ENCODE measurements around the gene DHODH. TPM values are rescaled to one million over a fixed set of nuclear protein-coding genes. Genes with fewer than 3 reads are reported as not detected.

DHODH gene
- total and polyA plus RNA-seq, 2 experiments from 2014 or later: 10.7 to 15.1 TPM

DNA sequence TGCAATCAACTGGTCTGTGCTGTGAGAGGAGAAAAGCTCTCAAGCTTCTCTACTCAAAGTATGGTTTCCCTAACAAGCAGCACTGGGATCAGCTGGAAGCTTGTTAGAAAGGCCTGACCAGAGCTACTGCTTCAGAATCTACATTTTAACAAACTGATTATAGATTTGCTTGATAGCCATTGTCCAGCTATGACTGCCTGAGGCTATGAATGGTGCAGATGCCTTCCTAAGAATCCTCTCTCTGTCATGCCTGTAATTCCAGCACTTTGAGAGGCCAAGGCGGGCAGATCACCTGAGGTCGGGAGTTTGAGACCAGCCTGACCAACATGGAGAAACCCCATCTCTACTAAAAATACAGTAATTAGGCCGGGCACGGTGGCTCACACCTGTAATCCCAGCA, 37.0 kb upstream of the DHODH start (continued):
- TF ChIP-seq, protein P1, sequence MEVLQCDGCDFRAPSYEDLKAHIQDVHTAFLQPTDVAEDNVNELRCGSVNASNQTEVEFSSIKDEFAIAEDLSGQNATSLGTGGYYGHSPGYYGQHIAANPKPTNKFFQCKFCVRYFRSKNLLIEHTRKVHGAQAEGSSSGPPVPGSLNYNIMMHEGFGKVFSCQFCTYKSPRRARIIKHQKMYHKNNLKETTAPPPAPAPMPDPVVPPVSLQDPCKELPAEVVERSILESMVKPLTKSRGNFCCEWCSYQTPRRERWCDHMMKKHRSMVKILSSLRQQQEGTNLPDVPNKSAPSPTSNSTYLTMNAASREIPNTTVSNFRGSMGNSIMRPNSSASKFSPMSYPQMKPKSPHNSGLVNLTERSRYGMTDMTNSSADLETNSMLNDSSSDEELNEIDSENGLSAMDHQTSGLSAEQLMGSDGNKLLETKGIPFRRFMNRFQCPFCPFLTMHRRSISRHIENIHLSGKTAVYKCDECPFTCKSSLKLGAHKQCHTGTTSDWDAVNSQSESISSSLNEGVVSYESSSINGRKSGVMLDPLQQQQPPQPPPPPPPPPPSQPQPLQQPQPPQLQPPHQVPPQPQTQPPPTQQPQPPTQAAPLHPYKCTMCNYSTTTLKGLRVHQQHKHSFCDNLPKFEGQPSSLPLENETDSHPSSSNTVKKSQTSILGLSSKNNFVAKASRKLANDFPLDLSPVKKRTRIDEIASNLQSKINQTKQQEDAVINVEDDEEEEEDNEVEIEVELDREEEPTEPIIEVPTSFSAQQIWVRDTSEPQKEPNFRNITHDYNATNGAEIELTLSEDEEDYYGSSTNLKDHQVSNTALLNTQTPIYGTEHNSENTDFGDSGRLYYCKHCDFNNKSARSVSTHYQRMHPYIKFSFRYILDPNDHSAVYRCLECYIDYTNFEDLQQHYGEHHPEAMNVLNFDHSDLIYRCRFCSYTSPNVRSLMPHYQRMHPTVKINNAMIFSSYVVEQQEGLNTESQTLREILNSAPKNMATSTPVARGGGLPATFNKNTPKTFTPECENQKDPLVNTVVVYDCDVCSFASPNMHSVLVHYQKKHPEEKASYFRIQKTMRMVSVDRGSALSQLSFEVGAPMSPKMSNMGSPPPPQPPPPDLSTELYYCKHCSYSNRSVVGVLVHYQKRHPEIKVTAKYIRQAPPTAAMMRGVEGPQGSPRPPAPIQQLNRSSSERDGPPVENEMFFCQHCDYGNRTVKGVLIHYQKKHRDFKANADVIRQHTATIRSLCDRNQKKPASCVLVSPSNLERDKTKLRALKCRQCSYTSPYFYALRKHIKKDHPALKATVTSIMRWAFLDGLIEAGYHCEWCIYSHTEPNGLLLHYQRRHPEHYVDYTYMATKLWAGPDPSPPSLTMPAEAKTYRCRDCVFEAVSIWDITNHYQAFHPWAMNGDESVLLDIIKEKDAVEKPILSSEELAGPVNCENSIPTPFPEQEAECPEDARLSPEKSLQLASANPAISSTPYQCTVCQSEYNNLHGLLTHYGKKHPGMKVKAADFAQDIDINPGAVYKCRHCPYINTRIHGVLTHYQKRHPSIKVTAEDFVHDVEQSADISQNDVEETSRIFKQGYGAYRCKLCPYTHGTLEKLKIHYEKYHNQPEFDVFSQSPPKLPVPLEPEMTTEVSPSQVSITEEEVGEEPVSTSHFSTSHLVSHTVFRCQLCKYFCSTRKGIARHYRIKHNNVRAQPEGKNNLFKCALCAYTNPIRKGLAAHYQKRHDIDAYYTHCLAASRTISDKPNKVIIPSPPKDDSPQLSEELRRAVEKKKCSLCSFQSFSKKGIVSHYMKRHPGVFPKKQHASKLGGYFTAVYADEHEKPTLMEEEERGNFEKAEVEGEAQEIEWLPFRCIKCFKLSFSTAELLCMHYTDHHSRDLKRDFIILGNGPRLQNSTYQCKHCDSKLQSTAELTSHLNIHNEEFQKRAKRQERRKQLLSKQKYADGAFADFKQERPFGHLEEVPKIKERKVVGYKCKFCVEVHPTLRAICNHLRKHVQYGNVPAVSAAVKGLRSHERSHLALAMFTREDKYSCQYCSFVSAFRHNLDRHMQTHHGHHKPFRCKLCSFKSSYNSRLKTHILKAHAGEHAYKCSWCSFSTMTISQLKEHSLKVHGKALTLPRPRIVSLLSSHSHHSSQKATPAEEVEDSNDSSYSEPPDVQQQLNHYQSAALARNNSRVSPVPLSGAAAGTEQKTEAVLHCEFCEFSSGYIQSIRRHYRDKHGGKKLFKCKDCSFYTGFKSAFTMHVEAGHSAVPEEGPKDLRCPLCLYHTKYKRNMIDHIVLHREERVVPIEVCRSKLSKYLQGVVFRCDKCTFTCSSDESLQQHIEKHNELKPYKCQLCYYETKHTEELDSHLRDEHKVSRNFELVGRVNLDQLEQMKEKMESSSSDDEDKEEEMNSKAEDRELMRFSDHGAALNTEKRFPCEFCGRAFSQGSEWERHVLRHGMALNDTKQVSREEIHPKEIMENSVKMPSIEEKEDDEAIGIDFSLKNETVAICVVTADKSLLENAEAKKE (CRISPR knock-in tag; IDR thresholded peaks at IDR 0.05): no peak
- TF ChIP-seq, protein P2, sequence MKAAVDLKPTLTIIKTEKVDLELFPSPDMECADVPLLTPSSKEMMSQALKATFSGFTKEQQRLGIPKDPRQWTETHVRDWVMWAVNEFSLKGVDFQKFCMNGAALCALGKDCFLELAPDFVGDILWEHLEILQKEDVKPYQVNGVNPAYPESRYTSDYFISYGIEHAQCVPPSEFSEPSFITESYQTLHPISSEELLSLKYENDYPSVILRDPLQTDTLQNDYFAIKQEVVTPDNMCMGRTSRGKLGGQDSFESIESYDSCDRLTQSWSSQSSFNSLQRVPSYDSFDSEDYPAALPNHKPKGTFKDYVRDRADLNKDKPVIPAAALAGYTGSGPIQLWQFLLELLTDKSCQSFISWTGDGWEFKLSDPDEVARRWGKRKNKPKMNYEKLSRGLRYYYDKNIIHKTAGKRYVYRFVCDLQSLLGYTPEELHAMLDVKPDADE (IDR thresholded peaks at IDR 0.05): no peak
- TF ChIP-seq STAT1 (IDR thresholded peaks at IDR 0.05; ENCODE audit: unreplicated experiment) (no peak), EZH2phosphoT487 (IDR thresholded peaks at IDR 0.05; ENCODE audit: unreplicated experiment) (no peak), NANOG (IDR thresholded peaks at IDR 0.05; ENCODE audit: borderline replicate concordance) (no peak)

- H3K4me3 ChIP-seq: no peak overlapping the region
- DNase-seq (ENCODE audit: low spot score) (no peak), ATAC-seq (no peak)
- TF ChIP-seq STAT1 (IDR thresholded peaks at IDR 0.05; ENCODE audit: unreplicated experiment) (no peak), JUNB (IDR thresholded peaks at IDR 0.05; ENCODE audit: unreplicated experiment) (no peak), ZNF114 (CRISPR knock-in tag; IDR thresholded peaks at IDR 0.05) (no peak)
- TF ChIP-seq, protein P2 (IDR thresholded peaks at IDR 0.05): no peak
- TF ChIP-seq, protein P1 (CRISPR knock-in tag; IDR thresholded peaks at IDR 0.05): no peak
- H3K36me3 ChIP-seq (ENCODE audit: insufficient read depth): no peaks in the 10 kb centered on the region
- H4K20me1 ChIP-seq (replicated peaks; ENCODE audit: insufficient read depth): no peaks in the 10 kb centered on the region
- no peaks in the 10 kb centered on the region for H3K4me1 ChIP-seq (ENCODE audit: insufficient read depth)
- H3K27ac Mint-ChIP-seq: no peak overlapping the region
- no peaks in the 10 kb centered on the region for H3K4me1 Mint-ChIP-seq
- no peaks in the 10 kb centered on the region for H3K27me3 ChIP-seq (ENCODE audit: insufficient read depth)
- no peak overlapping the region for H3K4me3 Mint-ChIP-seq
- H3K4me2 ChIP-seq: no peak overlapping the region
- H3K27me3 Mint-ChIP-seq (ENCODE audit: insufficient read depth, low read depth, poor library complexity): no peaks in the 10 kb centered on the region
- H3K36me3 Mint-ChIP-seq (ENCODE audit: low read depth): no peaks in the 10 kb centered on the region
- H2AFZ ChIP-seq: no peak overlapping the region
- no peaks in the 10 kb centered on the region for H3K79me2 ChIP-seq (replicated peaks; ENCODE audit: insufficient read depth)
- no peaks in the 10 kb centered on the region for H3K9me2 ChIP-seq (ENCODE audit: insufficient read depth)
- H3F3A ChIP-seq (replicated peaks; ENCODE audit: low read depth): no peaks in the 10 kb centered on the region
- H3K9me3 Mint-ChIP-seq: no peaks in the 10 kb centered on the region
- no peak overlapping the region for H3K27ac ChIP-seq (ENCODE audit: low read depth)
Observed at GRCh38 chr16:71972356-71972755, 36.2 kb upstream of the DHODH start.
